ENCODE measurements around the gene ERI3.

GRCh38 chr1:44221769-44222168 is 133.3 kb downstream of the ERI3 start:
- TF ChIP-seq ATF2 (CRISPR knock-in tag; IDR thresholded peaks at IDR 0.05; ENCODE audit: borderline replicate concordance, low read depth) (no peak), SMAD3 (CRISPR knock-in tag; IDR thresholded peaks at IDR 0.05; ENCODE audit: borderline replicate concordance) (no peak), CTCF (IDR thresholded peaks at IDR 0.05) (no peak), NR2C2 (CRISPR knock-in tag; IDR thresholded peaks at IDR 0.05) (no peak), CREB1 (CRISPR knock-in tag; IDR thresholded peaks at IDR 0.05) (no peak), MAX (CRISPR knock-in tag; IDR thresholded peaks at IDR 0.05) (no peak), ATF6 (CRISPR knock-in tag; IDR thresholded peaks at IDR 0.05) (no peak), MXD4 (CRISPR knock-in tag; IDR thresholded peaks at IDR 0.05; ENCODE audit: borderline replicate concordance) (no peak)

All from WTC11 (cell line).